HEK293 (cell line): ENCODE measurements around the gene SMARCD2.

ENCODE experiments used
- BCL11A ChIP-seq: fragments of 450-650 bp; formaldehyde crosslinking; IDR thresholded peaks from 2 replicates; pipeline ENCODE4 v1.5.1; 2016; ENCODE audit warnings: low read depth, missing biosample characterization, missing genetic modification characterization
- GLI4 ChIP-seq: fragments of 450-650 bp; formaldehyde crosslinking; IDR thresholded peaks from 2 replicates; pipeline ENCODE4 v1.5.1; 2016; ENCODE audit warnings: missing biosample characterization, missing genetic modification characterization
- GLIS1 ChIP-seq: fragments of 450-650 bp; formaldehyde crosslinking; IDR thresholded peaks from 2 replicates; pipeline ENCODE4 v1.5.1; 2016; ENCODE audit warnings: missing biosample characterization, missing genetic modification characterization
- IKZF3 ChIP-seq: fragments of 450-650 bp; IDR thresholded peaks from 2 replicates; pipeline ENCODE4 v1.5.0; 2018; ENCODE audit warnings: missing biosample characterization, mild to moderate bottlenecking, missing genetic modification characterization, moderate library complexity
- TCF7L2 ChIP-seq: IDR thresholded peaks from 2 replicates; pipeline ENCODE4 v1.6.1; 2011; ENCODE audit warnings: low read depth, mild to moderate bottlenecking, inconsistent platforms, low read length, moderate library complexity, borderline replicate concordance
- ZBTB1 ChIP-seq: fragments of 450-650 bp; formaldehyde crosslinking; IDR thresholded peaks from 2 replicates; pipeline ENCODE4 v1.5.1; 2016; ENCODE audit warnings: missing biosample characterization, missing genetic modification characterization
- ZBTB21 ChIP-seq: fragments of 450-650 bp; formaldehyde crosslinking; IDR thresholded peaks from 2 replicates; pipeline ENCODE4 v1.5.1; 2017; ENCODE audit warnings: missing biosample characterization, missing genetic modification characterization
- ZNF114 ChIP-seq: fragments of 450-650 bp; formaldehyde crosslinking; IDR thresholded peaks from 2 replicates; pipeline ENCODE4 v1.5.0; 2017; ENCODE audit warnings: missing biosample characterization, missing genetic modification characterization
- ZNF121 ChIP-seq: fragments of 450-650 bp; formaldehyde crosslinking; IDR thresholded peaks from 2 replicates; pipeline ENCODE4 v1.5.1; 2016; ENCODE audit warnings: missing biosample characterization, missing genetic modification characterization
- ZNF175 ChIP-seq: fragments of 450-650 bp; formaldehyde crosslinking; IDR thresholded peaks from 2 replicates; pipeline ENCODE4 v1.5.1; 2016; ENCODE audit warnings: missing biosample characterization, missing genetic modification characterization
- ZNF223 ChIP-seq: fragments of 450-650 bp; formaldehyde crosslinking; IDR thresholded peaks from 2 replicates; pipeline ENCODE4 v1.5.1; 2016; ENCODE audit warnings: missing biosample characterization, missing genetic modification characterization
- ZNF274 ChIP-seq, 2 experiments: fragments of 200-500 bp in 1 of 2; fragments of 450-650 bp in 1 of 2; sonication (Bioruptor generic) in 1 of 2; formaldehyde crosslinking in 1 of 2; IDR thresholded peaks; 2 replicates each; pipeline versions ENCODE4 v1.5.1 to v1.6.1; 2014 to 2016; ENCODE audit warnings: borderline replicate concordance in 1 of 2, inconsistent platforms in 1 of 2, low read length in 1 of 2, missing biosample characterization in 1 of 2, missing genetic modification characterization in 1 of 2
- ZNF354C ChIP-seq: fragments of 450-650 bp; formaldehyde crosslinking; IDR thresholded peaks from 2 replicates; pipeline ENCODE4 v1.5.1; 2016; ENCODE audit warnings: missing biosample characterization, missing genetic modification characterization, low read depth, borderline replicate concordance
- ZNF391 ChIP-seq: fragments of 450-650 bp; formaldehyde crosslinking; IDR thresholded peaks from 2 replicates; pipeline ENCODE4 v1.5.1; 2016; ENCODE audit warnings: low read depth, missing biosample characterization, missing genetic modification characterization, borderline replicate concordance
- ZNF530 ChIP-seq: fragments of 450-650 bp; formaldehyde crosslinking; IDR thresholded peaks from 2 replicates; pipeline ENCODE4 v1.5.1; 2016; ENCODE audit warnings: low read depth, missing biosample characterization, missing genetic modification characterization
- ZNF610 ChIP-seq: fragments of 450-650 bp; formaldehyde crosslinking; IDR thresholded peaks from 2 replicates; pipeline ENCODE4 v1.5.1; 2016; ENCODE audit warnings: missing biosample characterization, missing genetic modification characterization, borderline replicate concordance
- ZNF623 ChIP-seq: fragments of 450-650 bp; formaldehyde crosslinking; IDR thresholded peaks from 2 replicates; pipeline ENCODE4 v1.5.1; 2016; ENCODE audit warnings: missing biosample characterization, missing genetic modification characterization
- ZNF677 ChIP-seq: fragments of 450-650 bp; IDR thresholded peaks from 2 replicates; pipeline ENCODE4 v1.5.0; 2018; ENCODE audit warnings: missing biosample characterization, mild to moderate bottlenecking, missing genetic modification characterization, moderate library complexity
- ZNF707 ChIP-seq: fragments of 450-650 bp; formaldehyde crosslinking; IDR thresholded peaks from 2 replicates; pipeline ENCODE4 v1.5.1; 2016; ENCODE audit warnings: missing biosample characterization, missing genetic modification characterization
- ZNF747 ChIP-seq: fragments of 450-650 bp; formaldehyde crosslinking; IDR thresholded peaks from 2 replicates; pipeline ENCODE4 v1.5.1; 2016; ENCODE audit warnings: missing biosample characterization, missing genetic modification characterization
- TF ChIP-seq, protein P1 (sequence below): fragments of 450-650 bp; formaldehyde crosslinking; IDR thresholded peaks from 2 replicates; pipeline ENCODE4; 2016; ENCODE audit warnings: missing biosample characterization, missing genetic modification characterization
- TF ChIP-seq, protein P2 (sequence below): fragments of 450-650 bp; formaldehyde crosslinking; conservative IDR thresholded peaks from 2 replicates; pipeline ENCODE4 v1.5.1; 2016; ENCODE audit warnings: low read depth, missing biosample characterization, missing genetic modification characterization
- TF ChIP-seq, protein P3 (sequence below): fragments of 450-650 bp; formaldehyde crosslinking; IDR thresholded peaks from 2 replicates; pipeline ENCODE4 v1.5.1; 2016; ENCODE audit warnings: missing biosample characterization, missing genetic modification characterization
- TF ChIP-seq, protein P4 (sequence below): fragments of 450-650 bp; formaldehyde crosslinking; IDR thresholded peaks from 2 replicates; pipeline ENCODE4 v1.5.1; 2016; ENCODE audit warnings: missing biosample characterization, missing genetic modification characterization
- TF ChIP-seq, protein P5 (sequence below): fragments of 450-650 bp; formaldehyde crosslinking; IDR thresholded peaks from 2 replicates; pipeline ENCODE4 v1.5.1; 2016; ENCODE audit warnings: missing biosample characterization, missing genetic modification characterization, low read depth

The SMARCD2 gene

DNA sequence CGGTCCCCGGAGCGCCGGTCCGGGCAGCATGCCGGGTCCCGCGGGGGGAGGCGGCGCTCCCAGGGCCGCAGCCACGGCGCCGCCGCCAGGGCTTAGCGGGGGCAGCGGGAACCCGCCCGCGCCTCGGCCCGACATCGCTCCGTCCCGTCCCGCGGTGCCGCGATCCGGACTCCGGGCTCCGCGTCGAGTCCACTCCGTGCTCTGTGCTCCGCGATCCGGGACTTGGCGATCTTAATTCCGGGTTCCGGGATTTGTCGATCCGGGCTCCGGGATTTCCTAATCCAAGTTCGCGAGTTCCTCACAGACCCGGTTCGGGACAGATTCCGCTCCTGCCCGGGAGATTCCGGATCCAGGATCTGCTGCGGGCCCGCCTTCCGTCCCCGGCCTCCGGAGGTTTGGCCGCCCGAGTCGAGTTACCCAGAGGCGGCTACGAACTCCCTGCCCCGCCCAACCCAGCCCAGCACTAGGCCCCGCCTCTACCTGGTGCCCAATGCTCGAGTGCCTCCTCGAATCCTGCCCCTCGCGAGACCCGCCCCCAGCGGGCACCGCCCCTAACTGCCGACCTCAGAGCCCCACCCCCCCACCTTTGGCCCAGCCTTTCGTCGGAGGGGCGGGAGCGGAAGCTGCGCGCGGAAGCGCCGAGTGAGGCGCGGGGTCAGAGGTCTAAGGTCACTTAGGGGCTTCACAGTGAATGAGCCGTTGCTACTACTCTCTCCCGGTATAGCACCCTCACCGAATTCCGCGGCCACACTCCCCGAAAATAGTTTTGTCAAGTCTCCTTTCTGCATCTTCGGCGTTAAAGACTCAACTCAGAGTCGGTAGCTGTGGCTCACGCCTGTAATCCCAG, at the start of gene SMARCD2 (continued):
- peak; percentile 42; the same call in 1 of the 2 replicates for TF ChIP-seq ZNF121 (tag by site-specific recombination)
- no peak for TF ChIP-seq ZNF530 (tag by site-specific recombination)
- TF ChIP-seq, protein P1, sequence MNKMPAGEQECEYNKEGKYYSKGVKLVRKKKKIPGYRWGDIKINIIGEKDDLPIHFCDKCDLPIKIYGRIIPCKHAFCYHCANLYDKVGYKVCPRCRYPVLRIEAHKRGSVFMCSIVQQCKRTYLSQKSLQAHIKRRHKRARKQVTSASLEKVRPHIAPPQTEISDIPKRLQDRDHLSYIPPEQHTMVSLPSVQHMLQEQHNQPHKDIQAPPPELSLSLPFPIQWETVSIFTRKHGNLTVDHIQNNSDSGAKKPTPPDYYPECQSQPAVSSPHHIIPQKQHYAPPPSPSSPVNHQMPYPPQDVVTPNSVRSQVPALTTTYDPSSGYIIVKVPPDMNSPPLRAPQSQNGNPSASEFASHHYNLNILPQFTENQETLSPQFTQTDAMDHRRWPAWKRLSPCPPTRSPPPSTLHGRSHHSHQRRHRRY (tag by site-specific recombination): 0 out of 2 replicates have a peak, but pooled peaks have one; percentile 29
- no peak for TF ChIP-seq TCF7L2
- TF ChIP-seq ZNF623: peak; percentile 52; the same call in 1 of the 2 replicates
- TF ChIP-seq, protein P2, sequence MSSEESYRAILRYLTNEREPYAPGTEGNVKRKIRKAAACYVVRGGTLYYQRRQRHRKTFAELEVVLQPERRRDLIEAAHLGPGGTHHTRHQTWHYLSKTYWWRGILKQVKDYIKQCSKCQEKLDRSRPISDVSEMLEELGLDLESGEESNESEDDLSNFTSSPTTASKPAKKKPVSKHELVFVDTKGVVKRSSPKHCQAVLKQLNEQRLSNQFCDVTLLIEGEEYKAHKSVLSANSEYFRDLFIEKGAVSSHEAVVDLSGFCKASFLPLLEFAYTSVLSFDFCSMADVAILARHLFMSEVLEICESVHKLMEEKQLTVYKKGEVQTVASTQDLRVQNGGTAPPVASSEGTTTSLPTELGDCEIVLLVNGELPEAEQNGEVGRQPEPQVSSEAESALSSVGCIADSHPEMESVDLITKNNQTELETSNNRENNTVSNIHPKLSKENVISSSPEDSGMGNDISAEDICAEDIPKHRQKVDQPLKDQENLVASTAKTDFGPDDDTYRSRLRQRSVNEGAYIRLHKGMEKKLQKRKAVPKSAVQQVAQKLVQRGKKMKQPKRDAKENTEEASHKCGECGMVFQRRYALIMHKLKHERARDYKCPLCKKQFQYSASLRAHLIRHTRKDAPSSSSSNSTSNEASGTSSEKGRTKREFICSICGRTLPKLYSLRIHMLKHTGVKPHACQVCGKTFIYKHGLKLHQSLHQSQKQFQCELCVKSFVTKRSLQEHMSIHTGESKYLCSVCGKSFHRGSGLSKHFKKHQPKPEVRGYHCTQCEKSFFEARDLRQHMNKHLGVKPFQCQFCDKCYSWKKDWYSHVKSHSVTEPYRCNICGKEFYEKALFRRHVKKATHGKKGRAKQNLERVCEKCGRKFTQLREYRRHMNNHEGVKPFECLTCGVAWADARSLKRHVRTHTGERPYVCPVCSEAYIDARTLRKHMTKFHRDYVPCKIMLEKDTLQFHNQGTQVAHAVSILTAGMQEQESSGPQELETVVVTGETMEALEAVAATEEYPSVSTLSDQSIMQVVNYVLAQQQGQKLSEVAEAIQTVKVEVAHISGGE (tag by site-specific recombination): peak; percentile 97
- TF ChIP-seq BCL11A (tag by site-specific recombination): peak; percentile 91
- peak; percentile 85 for TF ChIP-seq ZBTB21 (tag by site-specific recombination)
- peak; percentile 99 for TF ChIP-seq IKZF3 (tag by site-specific recombination)
- TF ChIP-seq ZNF114: no peak
- no peak for TF ChIP-seq ZNF747
- TF ChIP-seq ZBTB1 (tag by site-specific recombination): 0 out of 2 replicates have a peak, but pooled peaks have one; percentile 50
- TF ChIP-seq ZNF175: no peak
- peak; percentile 67; the same call in 1 of the 2 replicates for TF ChIP-seq ZNF707 (tag by site-specific recombination)
- TF ChIP-seq ZNF610 (tag by site-specific recombination): peak; percentile 90
- TF ChIP-seq, protein P3, sequence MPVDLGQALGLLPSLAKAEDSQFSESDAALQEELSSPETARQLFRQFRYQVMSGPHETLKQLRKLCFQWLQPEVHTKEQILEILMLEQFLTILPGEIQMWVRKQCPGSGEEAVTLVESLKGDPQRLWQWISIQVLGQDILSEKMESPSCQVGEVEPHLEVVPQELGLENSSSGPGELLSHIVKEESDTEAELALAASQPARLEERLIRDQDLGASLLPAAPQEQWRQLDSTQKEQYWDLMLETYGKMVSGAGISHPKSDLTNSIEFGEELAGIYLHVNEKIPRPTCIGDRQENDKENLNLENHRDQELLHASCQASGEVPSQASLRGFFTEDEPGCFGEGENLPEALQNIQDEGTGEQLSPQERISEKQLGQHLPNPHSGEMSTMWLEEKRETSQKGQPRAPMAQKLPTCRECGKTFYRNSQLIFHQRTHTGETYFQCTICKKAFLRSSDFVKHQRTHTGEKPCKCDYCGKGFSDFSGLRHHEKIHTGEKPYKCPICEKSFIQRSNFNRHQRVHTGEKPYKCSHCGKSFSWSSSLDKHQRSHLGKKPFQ (tag by site-specific recombination): no peak
- TF ChIP-seq, protein P4, sequence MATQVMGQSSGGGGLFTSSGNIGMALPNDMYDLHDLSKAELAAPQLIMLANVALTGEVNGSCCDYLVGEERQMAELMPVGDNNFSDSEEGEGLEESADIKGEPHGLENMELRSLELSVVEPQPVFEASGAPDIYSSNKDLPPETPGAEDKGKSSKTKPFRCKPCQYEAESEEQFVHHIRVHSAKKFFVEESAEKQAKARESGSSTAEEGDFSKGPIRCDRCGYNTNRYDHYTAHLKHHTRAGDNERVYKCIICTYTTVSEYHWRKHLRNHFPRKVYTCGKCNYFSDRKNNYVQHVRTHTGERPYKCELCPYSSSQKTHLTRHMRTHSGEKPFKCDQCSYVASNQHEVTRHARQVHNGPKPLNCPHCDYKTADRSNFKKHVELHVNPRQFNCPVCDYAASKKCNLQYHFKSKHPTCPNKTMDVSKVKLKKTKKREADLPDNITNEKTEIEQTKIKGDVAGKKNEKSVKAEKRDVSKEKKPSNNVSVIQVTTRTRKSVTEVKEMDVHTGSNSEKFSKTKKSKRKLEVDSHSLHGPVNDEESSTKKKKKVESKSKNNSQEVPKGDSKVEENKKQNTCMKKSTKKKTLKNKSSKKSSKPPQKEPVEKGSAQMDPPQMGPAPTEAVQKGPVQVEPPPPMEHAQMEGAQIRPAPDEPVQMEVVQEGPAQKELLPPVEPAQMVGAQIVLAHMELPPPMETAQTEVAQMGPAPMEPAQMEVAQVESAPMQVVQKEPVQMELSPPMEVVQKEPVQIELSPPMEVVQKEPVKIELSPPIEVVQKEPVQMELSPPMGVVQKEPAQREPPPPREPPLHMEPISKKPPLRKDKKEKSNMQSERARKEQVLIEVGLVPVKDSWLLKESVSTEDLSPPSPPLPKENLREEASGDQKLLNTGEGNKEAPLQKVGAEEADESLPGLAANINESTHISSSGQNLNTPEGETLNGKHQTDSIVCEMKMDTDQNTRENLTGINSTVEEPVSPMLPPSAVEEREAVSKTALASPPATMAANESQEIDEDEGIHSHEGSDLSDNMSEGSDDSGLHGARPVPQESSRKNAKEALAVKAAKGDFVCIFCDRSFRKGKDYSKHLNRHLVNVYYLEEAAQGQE (tag by site-specific recombination): peak; percentile 54
- TF ChIP-seq, protein P5, sequence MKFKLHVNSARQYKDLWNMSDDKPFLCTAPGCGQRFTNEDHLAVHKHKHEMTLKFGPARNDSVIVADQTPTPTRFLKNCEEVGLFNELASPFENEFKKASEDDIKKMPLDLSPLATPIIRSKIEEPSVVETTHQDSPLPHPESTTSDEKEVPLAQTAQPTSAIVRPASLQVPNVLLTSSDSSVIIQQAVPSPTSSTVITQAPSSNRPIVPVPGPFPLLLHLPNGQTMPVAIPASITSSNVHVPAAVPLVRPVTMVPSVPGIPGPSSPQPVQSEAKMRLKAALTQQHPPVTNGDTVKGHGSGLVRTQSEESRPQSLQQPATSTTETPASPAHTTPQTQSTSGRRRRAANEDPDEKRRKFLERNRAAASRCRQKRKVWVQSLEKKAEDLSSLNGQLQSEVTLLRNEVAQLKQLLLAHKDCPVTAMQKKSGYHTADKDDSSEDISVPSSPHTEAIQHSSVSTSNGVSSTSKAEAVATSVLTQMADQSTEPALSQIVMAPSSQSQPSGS (tag by site-specific recombination): peak; percentile 52; the same call in 1 of the 2 replicates
- no peak for TF ChIP-seq ZNF274 (IDR thresholded peaks at IDR 0.05; ENCODE audit: low read length)
- no peak; the same call in 1 of the 2 replicates for TF ChIP-seq ZNF274 (tag by site-specific recombination; IDR thresholded peaks at IDR 0.05; ENCODE audit: borderline replicate concordance)
- no peak for TF ChIP-seq ZNF354C
- no peak for TF ChIP-seq ZNF223 (tag by site-specific recombination)
- peak; percentile 97 for TF ChIP-seq GLI4
- peak; percentile 81 for TF ChIP-seq ZNF677 (tag by site-specific recombination)
- TF ChIP-seq GLIS1 (tag by site-specific recombination): peak; percentile 62; the same call in 1 of the 2 replicates
- peak; percentile 99 for TF ChIP-seq ZNF391
